ENCODE results near the gene ANKLE2.

- TF ChIP-seq, protein P1, sequence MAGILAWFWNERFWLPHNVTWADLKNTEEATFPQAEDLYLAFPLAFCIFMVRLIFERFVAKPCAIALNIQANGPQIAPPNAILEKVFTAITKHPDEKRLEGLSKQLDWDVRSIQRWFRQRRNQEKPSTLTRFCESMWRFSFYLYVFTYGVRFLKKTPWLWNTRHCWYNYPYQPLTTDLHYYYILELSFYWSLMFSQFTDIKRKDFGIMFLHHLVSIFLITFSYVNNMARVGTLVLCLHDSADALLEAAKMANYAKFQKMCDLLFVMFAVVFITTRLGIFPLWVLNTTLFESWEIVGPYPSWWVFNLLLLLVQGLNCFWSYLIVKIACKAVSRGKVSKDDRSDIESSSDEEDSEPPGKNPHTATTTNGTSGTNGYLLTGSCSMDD (CRISPR knock-in tag; IDR thresholded peaks at IDR 0.05): no peak
- TF ChIP-seq FOSL1 (CRISPR knock-in tag; IDR thresholded peaks at IDR 0.05; ENCODE audit: borderline replicate concordance): no peak
- TF ChIP-seq, protein P2, sequence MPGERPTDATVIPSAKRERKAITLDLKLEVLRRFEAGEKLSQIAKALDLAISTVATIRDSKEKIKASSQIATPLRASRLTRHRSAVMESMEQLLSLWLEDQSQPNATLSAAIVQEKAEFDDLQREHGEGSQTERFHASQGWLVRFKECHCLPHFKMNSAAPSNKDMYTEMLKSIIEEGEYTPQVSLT (CRISPR knock-in tag; IDR thresholded peaks at IDR 0.05; ENCODE audit: borderline replicate concordance, low read depth): no peak
- TF ChIP-seq, protein P3, sequence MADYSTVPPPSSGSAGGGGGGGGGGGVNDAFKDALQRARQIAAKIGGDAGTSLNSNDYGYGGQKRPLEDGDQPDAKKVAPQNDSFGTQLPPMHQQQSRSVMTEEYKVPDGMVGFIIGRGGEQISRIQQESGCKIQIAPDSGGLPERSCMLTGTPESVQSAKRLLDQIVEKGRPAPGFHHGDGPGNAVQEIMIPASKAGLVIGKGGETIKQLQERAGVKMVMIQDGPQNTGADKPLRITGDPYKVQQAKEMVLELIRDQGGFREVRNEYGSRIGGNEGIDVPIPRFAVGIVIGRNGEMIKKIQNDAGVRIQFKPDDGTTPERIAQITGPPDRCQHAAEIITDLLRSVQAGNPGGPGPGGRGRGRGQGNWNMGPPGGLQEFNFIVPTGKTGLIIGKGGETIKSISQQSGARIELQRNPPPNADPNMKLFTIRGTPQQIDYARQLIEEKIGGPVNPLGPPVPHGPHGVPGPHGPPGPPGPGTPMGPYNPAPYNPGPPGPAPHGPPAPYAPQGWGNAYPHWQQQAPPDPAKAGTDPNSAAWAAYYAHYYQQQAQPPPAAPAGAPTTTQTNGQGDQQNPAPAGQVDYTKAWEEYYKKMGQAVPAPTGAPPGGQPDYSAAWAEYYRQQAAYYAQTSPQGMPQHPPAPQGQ (CRISPR knock-in tag; IDR thresholded peaks at IDR 0.05; ENCODE audit: borderline replicate concordance): no peak
- TF ChIP-seq ZKSCAN8 (CRISPR knock-in tag; IDR thresholded peaks at IDR 0.05; ENCODE audit: borderline replicate concordance): no peak
- TF ChIP-seq, protein P4, sequence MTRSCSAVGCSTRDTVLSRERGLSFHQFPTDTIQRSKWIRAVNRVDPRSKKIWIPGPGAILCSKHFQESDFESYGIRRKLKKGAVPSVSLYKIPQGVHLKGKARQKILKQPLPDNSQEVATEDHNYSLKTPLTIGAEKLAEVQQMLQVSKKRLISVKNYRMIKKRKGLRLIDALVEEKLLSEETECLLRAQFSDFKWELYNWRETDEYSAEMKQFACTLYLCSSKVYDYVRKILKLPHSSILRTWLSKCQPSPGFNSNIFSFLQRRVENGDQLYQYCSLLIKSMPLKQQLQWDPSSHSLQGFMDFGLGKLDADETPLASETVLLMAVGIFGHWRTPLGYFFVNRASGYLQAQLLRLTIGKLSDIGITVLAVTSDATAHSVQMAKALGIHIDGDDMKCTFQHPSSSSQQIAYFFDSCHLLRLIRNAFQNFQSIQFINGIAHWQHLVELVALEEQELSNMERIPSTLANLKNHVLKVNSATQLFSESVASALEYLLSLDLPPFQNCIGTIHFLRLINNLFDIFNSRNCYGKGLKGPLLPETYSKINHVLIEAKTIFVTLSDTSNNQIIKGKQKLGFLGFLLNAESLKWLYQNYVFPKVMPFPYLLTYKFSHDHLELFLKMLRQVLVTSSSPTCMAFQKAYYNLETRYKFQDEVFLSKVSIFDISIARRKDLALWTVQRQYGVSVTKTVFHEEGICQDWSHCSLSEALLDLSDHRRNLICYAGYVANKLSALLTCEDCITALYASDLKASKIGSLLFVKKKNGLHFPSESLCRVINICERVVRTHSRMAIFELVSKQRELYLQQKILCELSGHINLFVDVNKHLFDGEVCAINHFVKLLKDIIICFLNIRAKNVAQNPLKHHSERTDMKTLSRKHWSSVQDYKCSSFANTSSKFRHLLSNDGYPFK (CRISPR knock-in tag; IDR thresholded peaks at IDR 0.05; ENCODE audit: borderline replicate concordance): no peak
- no peak for TF ChIP-seq KLF12 (CRISPR knock-in tag; IDR thresholded peaks at IDR 0.05; ENCODE audit: borderline replicate concordance)
- TF ChIP-seq, protein P5, sequence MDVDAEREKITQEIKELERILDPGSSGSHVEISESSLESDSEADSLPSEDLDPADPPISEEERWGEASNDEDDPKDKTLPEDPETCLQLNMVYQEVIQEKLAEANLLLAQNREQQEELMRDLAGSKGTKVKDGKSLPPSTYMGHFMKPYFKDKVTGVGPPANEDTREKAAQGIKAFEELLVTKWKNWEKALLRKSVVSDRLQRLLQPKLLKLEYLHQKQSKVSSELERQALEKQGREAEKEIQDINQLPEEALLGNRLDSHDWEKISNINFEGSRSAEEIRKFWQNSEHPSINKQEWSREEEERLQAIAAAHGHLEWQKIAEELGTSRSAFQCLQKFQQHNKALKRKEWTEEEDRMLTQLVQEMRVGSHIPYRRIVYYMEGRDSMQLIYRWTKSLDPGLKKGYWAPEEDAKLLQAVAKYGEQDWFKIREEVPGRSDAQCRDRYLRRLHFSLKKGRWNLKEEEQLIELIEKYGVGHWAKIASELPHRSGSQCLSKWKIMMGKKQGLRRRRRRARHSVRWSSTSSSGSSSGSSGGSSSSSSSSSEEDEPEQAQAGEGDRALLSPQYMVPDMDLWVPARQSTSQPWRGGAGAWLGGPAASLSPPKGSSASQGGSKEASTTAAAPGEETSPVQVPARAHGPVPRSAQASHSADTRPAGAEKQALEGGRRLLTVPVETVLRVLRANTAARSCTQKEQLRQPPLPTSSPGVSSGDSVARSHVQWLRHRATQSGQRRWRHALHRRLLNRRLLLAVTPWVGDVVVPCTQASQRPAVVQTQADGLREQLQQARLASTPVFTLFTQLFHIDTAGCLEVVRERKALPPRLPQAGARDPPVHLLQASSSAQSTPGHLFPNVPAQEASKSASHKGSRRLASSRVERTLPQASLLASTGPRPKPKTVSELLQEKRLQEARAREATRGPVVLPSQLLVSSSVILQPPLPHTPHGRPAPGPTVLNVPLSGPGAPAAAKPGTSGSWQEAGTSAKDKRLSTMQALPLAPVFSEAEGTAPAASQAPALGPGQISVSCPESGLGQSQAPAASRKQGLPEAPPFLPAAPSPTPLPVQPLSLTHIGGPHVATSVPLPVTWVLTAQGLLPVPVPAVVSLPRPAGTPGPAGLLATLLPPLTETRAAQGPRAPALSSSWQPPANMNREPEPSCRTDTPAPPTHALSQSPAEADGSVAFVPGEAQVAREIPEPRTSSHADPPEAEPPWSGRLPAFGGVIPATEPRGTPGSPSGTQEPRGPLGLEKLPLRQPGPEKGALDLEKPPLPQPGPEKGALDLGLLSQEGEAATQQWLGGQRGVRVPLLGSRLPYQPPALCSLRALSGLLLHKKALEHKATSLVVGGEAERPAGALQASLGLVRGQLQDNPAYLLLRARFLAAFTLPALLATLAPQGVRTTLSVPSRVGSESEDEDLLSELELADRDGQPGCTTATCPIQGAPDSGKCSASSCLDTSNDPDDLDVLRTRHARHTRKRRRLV (CRISPR knock-in tag; IDR thresholded peaks at IDR 0.05): no peak
Measured at GRCh38 chr12:132731574-132731973, 30.1 kb downstream of the ANKLE2 start.
